Activated naive CD4-positive, alpha-beta T cell treated with anti-CD3 and anti-CD28 coated beads, Interleukin-2, amount 50 U/mL, for 16 hours (primary cell): ENCODE measurements around the gene DUSP5.

Experiments
- DNase-seq: peaks from one replicate; pipeline ENCODE4 v3.0.0-alpha.2; 2020

The DUSP5 gene

DNA sequence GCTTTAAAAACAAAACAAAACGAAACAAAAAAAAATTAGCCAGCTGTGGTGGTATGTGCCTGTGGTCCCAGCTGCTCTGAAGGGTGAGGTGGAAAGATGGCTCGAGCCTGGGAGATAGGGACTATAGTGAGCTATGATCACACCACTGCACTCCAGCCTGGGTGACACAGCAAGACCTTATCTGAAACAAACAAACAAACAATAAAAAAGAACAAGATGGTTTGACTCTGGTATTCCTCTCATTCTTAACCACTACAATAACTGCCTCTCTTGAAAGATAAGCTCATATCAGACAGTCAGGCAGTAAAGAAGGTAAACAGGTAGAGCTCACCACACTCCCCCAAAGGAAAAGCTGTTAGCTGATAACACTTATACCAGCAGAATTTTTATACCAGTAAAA, 14.1 kb upstream of the DUSP5 start:
- no peak for DNase-seq

DNA sequence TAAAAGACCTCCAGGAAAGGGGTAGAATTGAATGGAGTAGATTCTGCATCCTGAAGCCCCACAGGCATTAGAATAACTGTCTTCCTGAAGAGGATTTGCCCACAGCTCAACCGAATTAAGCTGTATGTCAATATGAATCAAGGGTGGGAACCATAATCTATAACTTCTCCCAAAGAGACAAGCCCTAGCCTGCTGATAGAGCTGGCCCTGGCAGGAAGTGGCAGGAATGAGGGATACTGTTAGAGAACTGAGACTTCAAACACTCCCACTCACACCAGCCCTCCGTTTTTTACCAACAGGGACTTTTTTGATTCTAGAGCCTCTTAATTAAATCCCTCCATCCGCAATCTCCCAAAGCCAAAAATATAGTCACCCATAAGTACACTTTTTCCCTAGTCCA, 12.2 kb upstream of the DUSP5 start:
- DNase-seq, result no peak

DNA sequence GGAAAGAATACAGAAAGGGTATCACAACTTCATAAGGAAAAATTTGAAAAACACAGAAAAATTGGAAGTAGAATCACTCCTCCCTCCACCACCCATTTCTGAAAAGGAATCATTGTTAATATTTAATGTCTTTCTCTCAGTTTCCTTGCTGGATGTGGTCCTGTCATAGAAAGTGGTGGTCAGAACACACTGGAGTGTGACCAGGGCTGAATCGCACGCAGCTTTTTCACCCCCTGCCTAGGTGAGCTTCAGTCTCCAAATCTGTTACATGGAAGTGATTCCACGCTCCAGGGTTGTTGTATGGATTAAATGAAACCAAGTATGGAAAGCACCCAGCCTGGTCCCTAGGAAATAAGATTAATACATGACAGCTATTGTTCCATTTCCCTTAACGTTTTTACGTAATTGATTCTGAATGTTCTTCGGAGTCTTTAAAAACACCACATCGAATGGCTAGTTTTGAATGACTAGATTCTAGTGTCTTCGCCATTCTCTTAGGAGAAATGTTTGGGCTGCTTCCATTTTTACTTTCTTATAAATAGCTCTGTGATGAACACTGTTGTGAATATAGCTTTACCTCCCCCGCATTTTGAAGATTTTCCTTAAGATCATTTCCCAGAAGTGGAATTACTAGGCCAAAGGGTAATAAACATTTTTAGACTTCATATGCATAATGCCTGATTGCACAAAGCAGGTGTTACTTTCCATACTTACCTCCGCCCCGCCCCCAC, 10.9 kb upstream of the DUSP5 start:
- no peak for DNase-seq

DNA sequence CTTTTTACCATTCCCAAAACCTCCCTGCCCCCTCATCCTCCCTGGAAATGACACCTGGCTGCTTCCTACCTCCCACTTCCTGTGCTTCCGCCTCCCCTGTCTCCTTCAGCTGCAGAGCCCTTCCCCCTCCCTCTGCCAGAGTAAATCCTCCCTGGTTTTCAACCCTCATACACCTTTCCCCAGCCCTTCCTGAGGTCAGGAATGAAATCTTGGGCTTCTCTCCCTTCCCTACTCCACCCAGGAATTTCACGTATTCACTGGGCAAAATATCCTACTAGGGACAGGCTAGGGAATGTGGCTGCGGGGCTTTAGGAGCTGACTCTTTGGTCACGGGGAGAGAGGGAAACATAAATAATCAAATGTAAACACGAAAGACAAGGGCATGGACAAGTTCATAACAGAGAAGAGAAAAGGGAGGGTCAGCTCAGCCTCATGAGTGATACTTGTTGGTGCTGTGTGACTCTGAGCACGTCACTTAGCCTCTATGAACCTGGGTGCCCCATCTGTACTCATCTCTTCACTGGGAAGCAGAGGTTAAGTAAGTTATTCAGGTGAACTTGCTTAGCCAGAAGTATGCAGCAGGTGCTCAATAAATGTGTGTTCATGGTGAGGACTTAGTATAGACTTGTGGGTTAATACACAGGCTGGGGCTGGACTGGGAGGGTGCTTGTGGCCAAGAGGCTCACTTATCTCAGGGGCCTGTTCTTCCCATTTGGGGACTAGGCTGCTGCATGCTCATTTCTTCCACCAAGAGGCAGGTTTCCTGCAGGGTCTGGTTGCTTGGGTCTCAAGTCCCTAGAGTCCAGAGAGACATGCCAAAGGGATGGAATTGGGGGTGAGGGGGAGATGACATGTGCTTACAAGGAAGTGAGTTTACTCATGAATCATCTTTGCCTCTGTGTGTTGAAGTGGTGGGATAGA, 10.0 kb upstream of the DUSP5 start:
- no peak for DNase-seq

DNA sequence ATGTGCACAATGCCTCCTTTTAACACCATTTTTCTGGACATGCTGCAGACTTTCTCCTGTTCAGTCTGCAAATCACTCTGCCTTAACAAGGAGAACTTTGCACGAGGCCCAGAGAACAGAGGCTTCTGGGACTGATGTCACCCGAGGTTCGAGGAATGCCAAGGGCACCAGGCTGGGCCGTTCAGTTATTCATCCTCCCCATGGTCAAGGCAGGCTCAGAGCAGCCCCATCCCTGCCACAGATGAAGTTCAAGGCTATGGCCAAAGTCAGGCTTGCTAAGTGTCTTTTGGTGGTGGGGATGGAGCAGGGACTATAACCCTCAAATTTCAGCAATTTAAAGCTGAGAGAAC, 9.4 kb upstream of the DUSP5 start:
- no peak for DNase-seq

DNA sequence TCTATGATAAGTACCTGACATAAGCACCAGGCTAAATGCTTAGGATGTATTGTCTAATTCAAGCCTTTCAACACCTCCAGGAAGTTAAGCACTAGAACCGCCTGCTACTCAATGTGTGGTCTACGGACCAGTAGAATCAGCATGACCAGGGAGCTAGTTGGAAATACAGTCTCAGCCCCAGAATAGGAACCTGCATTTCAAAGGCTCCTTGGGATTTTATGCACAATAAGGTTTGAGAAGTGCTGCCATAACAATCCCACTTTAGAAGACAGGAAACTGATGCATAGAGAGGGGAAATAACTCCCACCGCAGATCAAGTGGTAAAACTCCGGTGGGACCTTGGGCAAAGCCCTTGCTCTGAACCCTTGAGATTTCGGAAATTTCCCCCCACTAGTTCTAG, 8.8 kb upstream of the DUSP5 start:
- DNase-seq, result no peak

DNA sequence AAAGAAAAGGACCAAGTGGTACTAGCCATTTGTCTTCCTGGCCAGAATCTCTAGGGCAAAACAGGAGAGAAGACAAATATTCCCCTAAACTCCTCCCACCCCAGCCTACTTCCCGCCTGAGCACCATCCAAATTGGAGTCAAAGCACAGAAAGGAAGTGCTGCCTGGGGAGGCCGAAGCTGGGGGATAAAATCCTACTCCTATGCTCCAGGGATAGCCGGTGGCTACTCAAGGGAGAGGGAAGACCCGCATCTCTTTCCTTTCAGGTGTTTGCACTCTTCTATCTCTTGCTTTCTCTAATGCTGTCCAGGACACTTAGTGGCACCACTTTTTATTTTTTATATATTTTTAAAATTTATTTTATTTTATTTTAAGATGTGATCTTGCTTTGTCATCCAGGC, 7.1 kb upstream of the DUSP5 start:
- no peak for DNase-seq

DNA sequence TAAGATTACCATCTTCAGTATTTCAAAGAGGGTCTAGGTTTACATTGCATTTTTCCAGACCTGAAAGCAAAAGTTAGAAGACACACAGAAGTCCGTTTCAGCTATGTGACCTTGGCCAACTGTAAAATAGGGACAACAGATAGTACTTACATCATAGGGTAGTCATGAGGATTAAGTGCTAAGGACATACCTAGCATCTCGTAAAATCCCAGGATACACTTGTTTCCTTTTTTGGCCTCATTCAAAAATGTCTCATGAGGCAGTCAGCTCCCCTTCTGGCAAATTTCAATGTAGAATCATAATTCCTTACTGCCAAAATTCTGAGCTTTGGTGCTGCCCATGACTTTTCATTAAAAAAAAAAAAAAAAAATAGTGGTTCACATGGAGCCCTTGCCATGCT, 6.4 kb upstream of the DUSP5 start:
- DNase-seq, result no peak

DNA sequence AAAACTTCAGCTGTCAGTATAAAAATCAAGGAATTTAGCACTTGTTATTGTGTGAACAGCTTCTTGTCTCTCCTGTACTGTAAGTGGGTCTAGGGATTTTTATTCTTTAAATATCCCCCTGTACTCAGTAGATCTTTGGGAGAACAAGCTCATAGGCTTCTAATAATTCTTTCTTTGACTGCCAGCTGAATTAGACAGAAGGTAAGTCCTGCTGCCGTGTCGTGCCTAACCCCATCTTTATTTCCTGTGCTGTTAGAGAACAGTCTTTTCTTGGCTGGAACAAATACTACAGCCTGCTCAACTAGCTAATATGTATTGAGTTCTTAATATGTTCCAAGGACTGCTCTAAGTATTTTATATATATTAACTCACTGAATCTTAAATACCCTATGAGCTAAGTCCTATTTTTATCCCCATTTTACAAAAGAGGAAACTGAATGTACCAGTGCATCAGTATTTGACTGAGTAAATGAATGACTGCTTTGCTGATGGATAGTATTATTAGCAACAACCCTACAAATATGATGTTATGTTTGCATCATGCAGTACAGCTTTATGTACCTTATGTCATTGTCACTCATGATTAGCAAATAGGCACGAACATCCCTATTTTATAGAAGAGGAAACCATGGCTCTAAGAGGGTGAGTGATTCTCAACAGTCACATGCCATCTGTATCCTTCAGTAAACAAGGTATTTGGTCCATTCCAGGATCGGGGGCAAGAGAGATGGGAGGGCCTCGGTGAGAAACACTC, 5.5 kb upstream of the DUSP5 start:
- no peak for DNase-seq

DNA sequence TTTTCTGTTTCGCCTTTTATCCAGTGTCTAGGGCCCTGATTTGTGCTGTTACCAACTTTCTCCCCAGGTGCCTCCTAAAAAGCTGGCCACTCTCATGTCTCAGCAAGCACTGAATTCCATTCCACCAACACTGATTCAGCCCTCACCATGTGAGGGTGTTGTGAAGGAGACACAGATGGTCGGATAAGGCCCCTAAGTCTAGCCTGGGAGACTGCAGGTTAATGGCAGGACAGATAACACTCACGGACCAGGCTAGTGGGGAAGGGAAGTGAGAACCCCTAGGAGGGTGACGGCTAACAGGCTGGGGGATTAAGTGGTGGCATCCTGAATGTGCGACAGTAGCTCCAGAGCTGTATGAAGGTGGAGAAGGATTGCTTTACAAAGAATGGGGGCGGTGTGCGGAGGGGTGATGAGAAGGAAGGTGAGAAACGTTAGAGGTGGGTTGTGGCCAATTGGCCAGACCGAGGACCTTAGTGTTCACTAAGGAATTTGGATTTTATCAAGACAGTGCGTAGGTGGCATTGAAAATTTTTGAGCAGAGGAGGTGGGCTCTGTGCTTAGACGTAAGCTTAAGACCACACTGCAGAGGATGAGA, 3.8 kb upstream of the DUSP5 start:
- no peak for DNase-seq

DNA sequence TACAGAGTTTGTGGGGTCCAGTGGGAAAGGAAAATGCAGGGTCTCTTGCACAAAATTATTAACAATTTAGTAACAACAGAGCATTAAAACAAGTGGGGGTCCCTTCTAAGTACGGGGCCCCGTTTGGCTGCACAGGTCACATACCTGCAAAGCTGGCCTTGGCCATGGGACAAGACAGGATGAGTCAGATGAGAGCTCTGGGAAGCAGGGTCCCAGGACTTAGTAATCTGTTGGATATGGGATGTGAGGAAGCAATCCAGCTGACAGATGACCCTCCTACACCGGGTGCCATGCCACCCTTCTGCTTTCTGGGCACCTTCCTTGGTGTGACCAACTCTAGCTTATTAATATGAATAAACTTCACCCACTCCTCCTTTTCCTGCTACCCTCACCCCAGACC, 3.2 kb upstream of the DUSP5 start:
- no peak for DNase-seq

DNA sequence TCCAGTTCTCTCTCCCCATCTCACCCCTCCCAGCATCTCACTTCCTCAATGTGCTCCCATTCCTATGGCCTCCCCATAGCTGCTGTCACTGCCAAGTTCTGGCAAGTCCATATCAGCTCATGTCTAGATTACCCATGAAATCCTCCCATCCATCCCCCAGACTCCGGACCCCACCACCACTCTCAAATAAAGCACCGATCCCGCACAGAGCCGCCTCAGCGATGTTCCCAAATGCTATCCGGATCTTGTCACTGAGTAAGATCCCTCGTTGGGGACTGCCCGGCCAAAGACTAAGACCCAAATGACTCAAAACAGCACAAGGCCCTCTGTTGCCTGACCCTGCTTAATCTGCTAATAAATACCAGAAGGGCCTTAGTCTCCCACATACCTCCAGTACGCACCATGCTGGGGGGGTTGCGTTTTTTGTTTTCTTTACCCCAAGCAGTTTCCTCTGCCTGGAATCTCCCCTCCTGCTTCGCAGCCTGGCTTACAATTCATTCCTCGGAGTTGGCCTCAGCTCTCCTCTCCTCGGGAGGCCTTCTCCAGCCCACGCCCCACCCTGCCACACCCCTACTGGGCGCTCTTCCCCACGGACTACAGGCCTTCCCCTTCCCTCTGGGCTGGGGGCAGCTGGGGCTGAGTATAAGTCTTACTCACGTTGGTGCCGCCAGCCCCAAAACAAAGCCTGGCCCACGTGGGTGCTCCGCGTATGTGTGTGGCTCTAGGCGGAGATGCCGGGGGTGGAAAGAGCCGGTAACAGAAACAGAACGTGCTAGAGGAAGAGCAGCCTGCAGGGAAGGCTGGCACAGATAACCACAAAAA, 1.8 kb upstream of the DUSP5 start:
- DNase-seq, result peak; percentile 72

DNA sequence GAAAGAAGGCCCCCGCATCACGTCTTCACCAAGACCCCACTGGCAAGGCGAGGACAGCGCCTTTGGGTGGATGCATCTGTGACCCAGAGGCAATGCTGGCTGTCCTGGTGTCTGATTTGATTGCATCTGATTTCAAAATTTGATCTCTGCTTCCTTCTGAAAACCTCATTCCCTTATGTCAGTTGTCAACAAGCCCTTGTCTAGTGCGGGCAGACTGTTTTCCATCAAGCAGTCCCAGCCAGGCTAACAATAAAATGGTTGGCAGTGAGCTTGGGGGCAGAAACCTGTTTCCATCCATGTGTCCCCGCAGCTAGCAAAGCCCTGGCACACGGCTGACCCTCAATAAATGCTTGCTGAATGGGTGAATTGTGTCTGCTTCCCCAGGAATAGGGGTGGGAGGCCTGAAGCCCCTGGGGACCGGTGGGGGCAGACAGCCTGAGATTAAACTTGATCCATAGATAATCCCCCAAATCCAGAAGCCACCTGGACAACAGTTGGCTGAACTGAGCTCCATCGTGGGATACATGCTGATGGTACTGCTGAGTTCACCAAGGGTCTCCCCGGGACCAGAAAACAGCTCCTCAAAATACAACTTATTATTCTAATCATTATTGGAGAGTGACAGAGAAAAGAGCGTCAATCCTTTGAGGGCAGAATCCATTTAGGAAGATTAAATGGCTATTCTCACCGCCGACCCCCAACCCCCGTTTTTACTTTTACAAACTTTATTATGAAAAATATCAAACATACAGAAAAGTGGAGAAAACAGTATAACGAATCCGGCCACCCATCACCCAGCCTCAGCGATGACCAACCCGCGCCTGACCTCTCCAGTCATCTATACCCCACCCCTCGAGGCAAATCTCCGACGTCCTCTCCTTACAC, 912 bp upstream of the DUSP5 start:
- no peak for DNase-seq

DNA sequence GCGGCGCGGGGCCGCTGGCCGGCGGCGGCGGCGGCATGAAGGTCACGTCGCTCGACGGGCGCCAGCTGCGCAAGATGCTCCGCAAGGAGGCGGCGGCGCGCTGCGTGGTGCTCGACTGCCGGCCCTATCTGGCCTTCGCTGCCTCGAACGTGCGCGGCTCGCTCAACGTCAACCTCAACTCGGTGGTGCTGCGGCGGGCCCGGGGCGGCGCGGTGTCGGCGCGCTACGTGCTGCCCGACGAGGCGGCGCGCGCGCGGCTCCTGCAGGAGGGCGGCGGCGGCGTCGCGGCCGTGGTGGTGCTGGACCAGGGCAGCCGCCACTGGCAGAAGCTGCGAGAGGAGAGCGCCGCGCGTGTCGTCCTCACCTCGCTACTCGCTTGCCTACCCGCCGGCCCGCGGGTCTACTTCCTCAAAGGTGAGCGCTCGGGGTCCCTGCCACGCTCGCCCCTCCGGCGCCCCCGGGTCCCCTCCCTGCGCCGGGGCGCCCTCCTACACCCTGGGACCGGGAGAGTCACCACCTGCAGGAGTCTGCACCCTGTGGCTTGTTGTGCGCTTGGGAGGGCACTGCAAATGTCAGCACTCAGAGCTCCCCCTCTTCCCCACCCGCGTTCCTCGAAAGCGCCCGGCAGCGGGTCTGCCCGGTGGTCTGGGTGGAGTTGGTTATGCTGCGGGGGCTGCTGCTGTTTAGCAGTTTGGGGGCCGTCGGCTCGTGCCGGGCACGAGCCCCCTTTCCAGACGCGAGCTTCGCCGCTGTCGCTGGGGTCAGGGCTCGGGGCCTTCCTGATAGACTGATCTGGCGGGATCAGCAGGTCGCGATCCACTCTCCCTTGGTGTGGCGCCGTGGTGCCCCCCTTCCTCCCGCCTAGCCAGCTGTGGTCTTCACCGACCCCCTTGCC, 627 bp downstream of the DUSP5 start:
- DNase-seq, result peak; percentile 73

DNA sequence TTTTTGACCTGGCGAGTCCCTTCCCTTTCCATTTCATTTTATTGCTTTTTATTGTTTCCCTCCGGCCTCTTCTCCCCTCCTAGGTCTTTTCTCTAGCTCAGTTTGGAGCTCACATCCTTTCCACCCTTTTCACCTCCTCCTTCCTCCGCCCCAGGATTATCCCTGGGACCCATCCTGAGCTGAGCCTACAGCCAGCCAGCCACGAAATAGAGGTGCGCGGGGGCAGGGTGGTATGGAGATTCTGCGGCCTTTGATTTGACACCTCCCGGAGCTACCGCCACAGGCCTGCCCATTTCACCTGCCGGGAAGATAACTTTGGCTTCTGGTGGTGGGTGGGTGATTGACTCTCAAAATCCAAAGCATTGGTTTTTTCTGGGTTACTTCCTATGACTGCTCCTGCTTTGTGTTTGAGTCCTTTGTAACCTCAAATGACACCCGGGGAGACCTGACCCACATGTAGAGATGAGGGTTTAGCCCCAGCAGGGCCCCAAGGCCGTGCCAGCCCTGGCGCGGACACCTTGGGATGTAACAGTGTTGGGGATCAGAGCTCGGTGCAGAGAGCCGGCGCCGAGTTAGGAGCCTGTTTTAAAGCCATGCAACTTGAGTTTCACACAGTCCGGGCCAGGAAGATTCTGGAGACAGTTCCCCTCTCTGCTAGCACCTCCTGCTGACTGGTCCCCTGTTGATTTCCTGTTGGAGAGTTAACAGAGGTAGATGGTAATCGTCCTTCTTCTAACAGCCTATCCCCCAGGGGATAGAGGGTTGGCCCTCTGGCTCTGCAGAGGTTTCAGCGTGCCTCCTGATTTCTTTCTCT, 1.5 kb downstream of the DUSP5 start:
- DNase-seq, result peak; percentile 22

DNA sequence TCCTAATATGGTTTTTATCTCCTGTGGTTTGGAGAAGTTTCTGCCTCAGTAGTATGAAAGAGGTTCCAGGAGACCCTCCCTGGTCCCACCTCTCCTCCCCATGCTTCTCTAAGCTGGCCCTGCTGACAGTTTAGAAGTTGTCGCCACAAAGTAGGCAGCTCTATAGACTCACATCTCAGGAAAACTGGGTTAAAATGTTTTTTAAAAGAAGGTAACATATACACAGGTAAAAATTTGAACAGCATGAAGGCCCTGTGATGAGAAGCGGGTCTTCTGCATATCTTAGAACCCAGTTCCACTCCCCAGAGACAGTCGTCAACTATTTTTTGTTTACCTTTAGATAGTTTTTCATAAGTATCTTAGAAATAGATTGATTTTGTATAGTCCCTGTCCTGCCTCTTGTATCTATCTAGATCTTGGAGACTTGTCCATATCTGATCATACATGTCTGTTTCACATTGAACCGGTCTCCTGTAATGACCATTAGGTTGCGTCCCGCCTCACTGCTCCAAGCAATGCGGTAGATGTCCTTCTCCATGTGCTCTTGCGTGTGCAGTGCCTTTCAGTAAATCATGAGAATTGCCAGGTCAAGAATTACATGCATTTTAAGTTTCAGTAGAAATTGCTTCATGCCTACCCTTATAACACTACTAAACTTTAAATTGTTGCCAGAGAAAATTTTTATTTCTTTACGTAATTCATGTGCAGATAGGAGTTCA, 2.2 kb downstream of the DUSP5 start:
- DNase-seq, result no peak

DNA sequence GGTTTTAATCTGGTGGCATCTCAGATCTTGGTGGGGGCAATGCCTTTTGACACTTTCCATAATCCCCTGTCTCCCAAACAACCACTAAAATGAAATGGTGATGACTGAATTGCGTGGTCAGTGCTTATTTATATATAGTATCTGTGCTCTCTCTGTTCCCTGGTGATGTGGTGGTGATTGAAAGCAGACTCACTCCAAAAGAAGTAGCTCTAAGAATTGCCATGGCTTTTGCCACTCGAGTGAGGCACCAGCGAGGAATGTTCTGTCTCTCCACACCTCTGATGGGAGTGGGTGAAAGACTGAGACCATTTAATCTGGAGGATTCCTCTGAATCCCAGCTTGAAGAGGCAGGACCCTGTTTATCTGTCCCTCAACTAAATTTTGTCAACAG, 2.8 kb downstream of the DUSP5 start:
- no peak for DNase-seq

DNA sequence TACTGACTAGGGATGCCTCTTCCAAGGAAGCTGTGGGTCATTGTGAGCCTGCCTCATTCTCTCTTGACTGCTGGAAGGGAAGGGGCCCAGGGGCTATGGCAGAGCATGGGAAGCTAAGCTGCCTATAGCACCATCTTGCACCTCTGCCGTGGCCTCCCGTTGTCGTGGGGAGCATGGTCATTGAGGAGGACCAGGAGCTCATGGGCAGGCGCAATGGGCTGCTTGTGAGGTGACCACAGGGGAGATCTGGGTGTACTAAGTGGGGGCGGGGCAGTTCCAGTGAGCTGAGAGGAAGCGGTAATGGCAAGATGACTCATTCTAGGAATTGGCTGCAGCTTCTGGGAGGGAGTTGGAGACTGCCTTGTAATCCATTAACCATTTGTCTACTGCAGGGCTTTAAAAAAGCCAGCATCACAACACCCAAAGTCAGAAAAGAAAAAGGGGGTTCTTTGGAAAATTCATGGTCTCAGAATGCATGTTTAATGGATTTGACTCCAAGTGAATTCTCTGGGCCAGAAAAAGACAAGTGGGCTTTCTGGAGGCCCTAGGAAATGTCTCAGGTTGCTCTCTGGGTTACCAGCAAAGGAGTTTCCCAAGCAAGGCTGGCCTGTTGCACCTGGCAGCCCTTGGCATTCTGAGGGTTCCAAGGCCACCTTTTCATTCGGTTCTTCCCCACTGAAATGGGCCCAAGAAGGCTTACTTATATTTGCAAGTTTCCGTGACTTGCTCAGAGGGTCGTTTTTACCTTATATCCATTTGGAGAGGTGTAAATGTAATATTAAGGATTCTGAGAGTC, 3.6 kb downstream of the DUSP5 start:
- DNase-seq, result peak; percentile 24
